OCI-LY1 (cell line): ENCODE measurements around the gene SLC26A2.

ENCODE experiments used
- EZH2 ChIP-seq: fragments of 200-600 bp; sonication (generic), shearing (Covaris generic); IDR thresholded peaks from 2 replicates; pipeline ENCODE4 v1.8.0; 2017; ENCODE audit warnings: borderline replicate concordance, mixed run types, mild to moderate bottlenecking, antibody characterized with exemption, low read length, moderate library complexity, mixed read lengths
- TF ChIP-seq, protein P1 (sequence below): fragments of 200-600 bp; sonication (generic), shearing (Covaris generic); IDR thresholded peaks from 2 replicates; pipeline ENCODE4 v1.5.1; 2017; ENCODE audit warnings: mild to moderate bottlenecking, antibody characterized with exemption, low read length, moderate library complexity, mixed read lengths

- TF ChIP-seq, protein P1, sequence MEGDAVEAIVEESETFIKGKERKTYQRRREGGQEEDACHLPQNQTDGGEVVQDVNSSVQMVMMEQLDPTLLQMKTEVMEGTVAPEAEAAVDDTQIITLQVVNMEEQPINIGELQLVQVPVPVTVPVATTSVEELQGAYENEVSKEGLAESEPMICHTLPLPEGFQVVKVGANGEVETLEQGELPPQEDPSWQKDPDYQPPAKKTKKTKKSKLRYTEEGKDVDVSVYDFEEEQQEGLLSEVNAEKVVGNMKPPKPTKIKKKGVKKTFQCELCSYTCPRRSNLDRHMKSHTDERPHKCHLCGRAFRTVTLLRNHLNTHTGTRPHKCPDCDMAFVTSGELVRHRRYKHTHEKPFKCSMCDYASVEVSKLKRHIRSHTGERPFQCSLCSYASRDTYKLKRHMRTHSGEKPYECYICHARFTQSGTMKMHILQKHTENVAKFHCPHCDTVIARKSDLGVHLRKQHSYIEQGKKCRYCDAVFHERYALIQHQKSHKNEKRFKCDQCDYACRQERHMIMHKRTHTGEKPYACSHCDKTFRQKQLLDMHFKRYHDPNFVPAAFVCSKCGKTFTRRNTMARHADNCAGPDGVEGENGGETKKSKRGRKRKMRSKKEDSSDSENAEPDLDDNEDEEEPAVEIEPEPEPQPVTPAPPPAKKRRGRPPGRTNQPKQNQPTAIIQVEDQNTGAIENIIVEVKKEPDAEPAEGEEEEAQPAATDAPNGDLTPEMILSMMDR = no peak
- TF ChIP-seq EZH2 = no peak
Measured at GRCh38 chr5:149944666-149945065, 15.9 kb upstream of the SLC26A2 start, which contains the start of gene PDE6A.
